ENCODE results near the gene CTSL. TPM values are rescaled to one million over a fixed set of nuclear protein-coding genes. Genes with fewer than 3 reads are reported as not detected.
A peak's percentile ranks its signal among the peaks of the same experiment; 100 is the strongest.

The CTSL gene
- total RNA-seq, 1 donor from 2014 or later, result 2.5 TPM

- no peak for DNase-seq (ENCODE audit: low spot score)
- no peak overlapping the region for H3K27ac Mint-ChIP-seq
- no peaks in the 10 kb centered on the region for H3K36me3 Mint-ChIP-seq (ENCODE audit: low read depth)
- H3K9me3 Mint-ChIP-seq, result no peaks in the 10 kb centered on the region
- H3K4me3 Mint-ChIP-seq, result no peak overlapping the region
- H3K27me3 Mint-ChIP-seq (ENCODE audit: insufficient read depth), result peaks cover 40% of the 10 kb centered on the region
- intact Hi-C loops (cut with micrococcal nuclease), result no loop called here
- peaks cover 26% of the 10 kb centered on the region for H3K4me1 Mint-ChIP-seq (ENCODE audit: low read depth)
Observed at GRCh38 chr9:87706066-87706739, 19.7 kb upstream of the CTSL start.

- DNase-seq (ENCODE audit: low spot score), result no peak
- Mint-ChIP-seq H3K4me1 (ENCODE audit: low read depth) (peaks cover 30% of the 10 kb centered on the region), H3K27ac (no peak overlapping the region), H3K27me3 (ENCODE audit: insufficient read depth) (peaks cover 33% of the 10 kb centered on the region), H3K4me3 (no peak overlapping the region), H3K9me3 (no peaks in the 10 kb centered on the region), H3K36me3 (ENCODE audit: low read depth) (peaks cover 2% of the 10 kb centered on the region)
- intact Hi-C loops (cut with micrococcal nuclease), result loop anchor here (1.0 to 2.0 kb wide), 3 partner anchors 171 to 299 kb away; no protein-coding TSS in a partner anchor
Observed at GRCh38 chr9:87707805-87708506, 18.0 kb upstream of the CTSL start.

- Mint-ChIP-seq H3K27me3 (ENCODE audit: insufficient read depth) (peaks cover 30% of the 10 kb centered on the region), H3K9me3 (no peaks in the 10 kb centered on the region), H3K27ac (no peak overlapping the region), H3K4me1 (ENCODE audit: low read depth) (peaks cover 36% of the 10 kb centered on the region), H3K36me3 (ENCODE audit: low read depth) (peaks cover 2% of the 10 kb centered on the region), H3K4me3 (peak overlapping the region; percentile 34)
- no peak for DNase-seq (ENCODE audit: low spot score)
- intact Hi-C loops (cut with micrococcal nuclease), result loop anchor here (1.0 to 2.0 kb wide), 3 partner anchors 172 to 299 kb away; no protein-coding TSS in a partner anchor
Observed at GRCh38 chr9:87708546-87708945, 17.4 kb upstream of the CTSL start.

- intact Hi-C loops (cut with micrococcal nuclease), result loop anchor here (1.0 to 2.0 kb wide), 5 partner anchors 103 to 595 kb away; no protein-coding TSS in a partner anchor
- Mint-ChIP-seq H3K27me3 (ENCODE audit: insufficient read depth) (peaks cover 31% of the 10 kb centered on the region), H3K9me3 (no peaks in the 10 kb centered on the region), H3K27ac (no peak overlapping the region), H3K4me1 (ENCODE audit: low read depth) (peaks cover 42% of the 10 kb centered on the region), H3K36me3 (ENCODE audit: low read depth) (peaks cover 2% of the 10 kb centered on the region), H3K4me3 (peak overlapping the region; percentile 34)
- no peak for DNase-seq (ENCODE audit: low spot score)
Observed at GRCh38 chr9:87708986-87709728, 16.8 kb upstream of the CTSL start.

- no peak overlapping the region for H3K4me3 Mint-ChIP-seq
- intact Hi-C loops (cut with micrococcal nuclease), result loop anchor here (5.0 kb wide), 1 partner anchor 82 kb away; no protein-coding TSS in a partner anchor
- peaks cover 2% of the 10 kb centered on the region for H3K36me3 Mint-ChIP-seq (ENCODE audit: low read depth)
- H3K9me3 Mint-ChIP-seq, result no peaks in the 10 kb centered on the region
- no peak overlapping the region for H3K27ac Mint-ChIP-seq
- peaks cover 42% of the 10 kb centered on the region for H3K4me1 Mint-ChIP-seq (ENCODE audit: low read depth)
- no peak for DNase-seq (ENCODE audit: low spot score)
- peaks cover 28% of the 10 kb centered on the region for H3K27me3 Mint-ChIP-seq (ENCODE audit: insufficient read depth)
Observed at GRCh38 chr9:87710443-87710842, 15.5 kb upstream of the CTSL start.

GRCh38 chr9:87711857-87712800, 13.8 kb upstream of the CTSL start:
- H3K4me1 Mint-ChIP-seq (ENCODE audit: low read depth), result peaks cover 42% of the 10 kb centered on the region
- peaks cover 26% of the 10 kb centered on the region for H3K27me3 Mint-ChIP-seq (ENCODE audit: insufficient read depth)
- H3K4me3 Mint-ChIP-seq, result no peak overlapping the region
- H3K9me3 Mint-ChIP-seq, result no peaks in the 10 kb centered on the region
- peaks cover 2% of the 10 kb centered on the region for H3K36me3 Mint-ChIP-seq (ENCODE audit: low read depth)
- no peak overlapping the region for H3K27ac Mint-ChIP-seq
- no peak for DNase-seq (ENCODE audit: low spot score)
- intact Hi-C loops (cut with micrococcal nuclease), result loop anchor here (5.0 kb wide), 1 partner anchor 80 kb away; no protein-coding TSS in a partner anchor

- peaks cover 2% of the 10 kb centered on the region for H3K36me3 Mint-ChIP-seq (ENCODE audit: low read depth)
- no peak overlapping the region for H3K27ac Mint-ChIP-seq
- no peaks in the 10 kb centered on the region for H3K9me3 Mint-ChIP-seq
- no peak overlapping the region for H3K4me3 Mint-ChIP-seq
- H3K27me3 Mint-ChIP-seq (ENCODE audit: insufficient read depth), result peaks cover 24% of the 10 kb centered on the region
- intact Hi-C loops (cut with micrococcal nuclease), result loop anchor here (5.0 kb wide), 1 partner anchor 79 kb away; no protein-coding TSS in a partner anchor
- DNase-seq (ENCODE audit: low spot score), result no peak
- H3K4me1 Mint-ChIP-seq (ENCODE audit: low read depth), result peaks cover 38% of the 10 kb centered on the region
Observed at GRCh38 chr9:87712801-87713277, 13.1 kb upstream of the CTSL start.

GRCh38 chr9:87713278-87713987, 12.5 kb upstream of the CTSL start:
- H3K36me3 Mint-ChIP-seq (ENCODE audit: low read depth), result peaks cover 2% of the 10 kb centered on the region
- H3K4me1 Mint-ChIP-seq (ENCODE audit: low read depth), result peaks cover 34% of the 10 kb centered on the region
- intact Hi-C loops (cut with micrococcal nuclease), result loop anchor here (5.0 kb wide), 1 partner anchor 79 kb away; no protein-coding TSS in a partner anchor
- peaks cover 20% of the 10 kb centered on the region for H3K27me3 Mint-ChIP-seq (ENCODE audit: insufficient read depth)
- peak; percentile 12 for DNase-seq (ENCODE audit: low spot score)
- no peak overlapping the region for H3K4me3 Mint-ChIP-seq
- no peak overlapping the region for H3K27ac Mint-ChIP-seq
- H3K9me3 Mint-ChIP-seq, result no peaks in the 10 kb centered on the region

- H3K27me3 Mint-ChIP-seq (ENCODE audit: insufficient read depth), result peaks cover 20% of the 10 kb centered on the region
- intact Hi-C loops (cut with micrococcal nuclease), result loop anchor here (5.0 kb wide), 1 partner anchor 78 kb away; no protein-coding TSS in a partner anchor
- peaks cover 29% of the 10 kb centered on the region for H3K4me1 Mint-ChIP-seq (ENCODE audit: low read depth)
- H3K4me3 Mint-ChIP-seq, result no peak overlapping the region
- H3K36me3 Mint-ChIP-seq (ENCODE audit: low read depth), result peaks cover 2% of the 10 kb centered on the region
- H3K27ac Mint-ChIP-seq, result no peak overlapping the region
- no peak for DNase-seq (ENCODE audit: low spot score)
- no peaks in the 10 kb centered on the region for H3K9me3 Mint-ChIP-seq
Observed at GRCh38 chr9:87713988-87714330, 12.0 kb upstream of the CTSL start.

- no peak overlapping the region for H3K4me3 Mint-ChIP-seq
- H3K27me3 Mint-ChIP-seq (ENCODE audit: insufficient read depth), result peaks cover 16% of the 10 kb centered on the region
- H3K36me3 Mint-ChIP-seq (ENCODE audit: low read depth), result peaks cover 2% of the 10 kb centered on the region
- no peaks in the 10 kb centered on the region for H3K9me3 Mint-ChIP-seq
- H3K27ac Mint-ChIP-seq, result no peak overlapping the region
- DNase-seq (ENCODE audit: low spot score), result no peak
- intact Hi-C loops (cut with micrococcal nuclease), result loop anchor here (5.0 kb wide), 1 partner anchor 77 kb away; no protein-coding TSS in a partner anchor
- H3K4me1 Mint-ChIP-seq (ENCODE audit: low read depth), result peaks cover 20% of the 10 kb centered on the region
Observed at GRCh38 chr9:87714819-87715218, 11.1 kb upstream of the CTSL start.

- H3K9me3 Mint-ChIP-seq, result no peaks in the 10 kb centered on the region
- peaks cover 15% of the 10 kb centered on the region for H3K4me1 Mint-ChIP-seq (ENCODE audit: low read depth)
- no peak overlapping the region for H3K27ac Mint-ChIP-seq
- peaks cover 2% of the 10 kb centered on the region for H3K36me3 Mint-ChIP-seq (ENCODE audit: low read depth)
- intact Hi-C loops (cut with micrococcal nuclease), result no loop called here
- DNase-seq (ENCODE audit: low spot score), result no peak
- H3K4me3 Mint-ChIP-seq, result no peak overlapping the region
- peaks cover 19% of the 10 kb centered on the region for H3K27me3 Mint-ChIP-seq (ENCODE audit: insufficient read depth)
Observed at GRCh38 chr9:87716141-87716540, 9.8 kb upstream of the CTSL start.
